MM.1S (cell line): ENCODE measurements around the gene ATP5MK.

ENCODE experiments used
- EZH2 ChIP-seq: fragments of 300-600 bp; sonication (generic); optimal IDR thresholded peaks from 2 replicates; pipeline ENCODE3; 2017; ENCODE audit warnings: low read depth, mild to moderate bottlenecking, antibody characterized with exemption, low read length, mixed read lengths
- TF ChIP-seq, protein P1 (sequence below): fragments of 300-600 bp; sonication (generic); IDR thresholded peaks from 2 replicates; pipeline ENCODE4 v1.5.1; 2016; ENCODE audit warnings: antibody characterized with exemption, low read length, mixed read lengths

- TF ChIP-seq, protein P1, sequence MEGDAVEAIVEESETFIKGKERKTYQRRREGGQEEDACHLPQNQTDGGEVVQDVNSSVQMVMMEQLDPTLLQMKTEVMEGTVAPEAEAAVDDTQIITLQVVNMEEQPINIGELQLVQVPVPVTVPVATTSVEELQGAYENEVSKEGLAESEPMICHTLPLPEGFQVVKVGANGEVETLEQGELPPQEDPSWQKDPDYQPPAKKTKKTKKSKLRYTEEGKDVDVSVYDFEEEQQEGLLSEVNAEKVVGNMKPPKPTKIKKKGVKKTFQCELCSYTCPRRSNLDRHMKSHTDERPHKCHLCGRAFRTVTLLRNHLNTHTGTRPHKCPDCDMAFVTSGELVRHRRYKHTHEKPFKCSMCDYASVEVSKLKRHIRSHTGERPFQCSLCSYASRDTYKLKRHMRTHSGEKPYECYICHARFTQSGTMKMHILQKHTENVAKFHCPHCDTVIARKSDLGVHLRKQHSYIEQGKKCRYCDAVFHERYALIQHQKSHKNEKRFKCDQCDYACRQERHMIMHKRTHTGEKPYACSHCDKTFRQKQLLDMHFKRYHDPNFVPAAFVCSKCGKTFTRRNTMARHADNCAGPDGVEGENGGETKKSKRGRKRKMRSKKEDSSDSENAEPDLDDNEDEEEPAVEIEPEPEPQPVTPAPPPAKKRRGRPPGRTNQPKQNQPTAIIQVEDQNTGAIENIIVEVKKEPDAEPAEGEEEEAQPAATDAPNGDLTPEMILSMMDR: no peak
- no peak for TF ChIP-seq EZH2
Observed at GRCh38 chr10:103428989-103429643, 32.8 kb upstream of the ATP5MK start.
